HG03460 (cell line): Measurements from ENCODE around the gene EEFSEC.

Experiments used
- ATAC-seq: cut with Tn5 transposase; IDR thresholded peaks from one replicate; pipeline ENCODE4 v1.9.1; 2021; ENCODE audit not compliant: unreplicated experiment

The EEFSEC gene

GRCh38 chr3:128364808-128365360 lies 211.6 kb downstream of the EEFSEC start:
- ATAC-seq = no peak

- ATAC-seq = no peak
Measured at GRCh38 chr3:128366136-128366535, 212.9 kb downstream of the EEFSEC start.

GRCh38 chr3:128366652-128367051 lies 213.4 kb downstream of the EEFSEC start:
- no peak for ATAC-seq

- ATAC-seq = no peak
Measured at GRCh38 chr3:128367221-128367620, 213.9 kb downstream of the EEFSEC start.

- no peak for ATAC-seq
Measured at GRCh38 chr3:128367761-128368160, 214.5 kb downstream of the EEFSEC start.

- no peak for ATAC-seq
Measured at GRCh38 chr3:128368626-128369025, 215.3 kb downstream of the EEFSEC start.

- no peak for ATAC-seq
Measured at GRCh38 chr3:128369121-128369703, 215.9 kb downstream of the EEFSEC start.

GRCh38 chr3:128369881-128370642 lies 216.8 kb downstream of the EEFSEC start:
- ATAC-seq = no peak

- no peak for ATAC-seq
Measured at GRCh38 chr3:128372281-128372680, 219.0 kb downstream of the EEFSEC start.

- no peak for ATAC-seq
Measured at GRCh38 chr3:128372707-128373533, 219.6 kb downstream of the EEFSEC start.

- ATAC-seq = no peak
Measured at GRCh38 chr3:128374746-128375445, 221.6 kb downstream of the EEFSEC start.

GRCh38 chr3:128376516-128376915 lies 223.2 kb downstream of the EEFSEC start:
- ATAC-seq = no peak

- ATAC-seq = no peak
Measured at GRCh38 chr3:128378631-128379347, 225.5 kb downstream of the EEFSEC start.

- ATAC-seq = no peak
Measured at GRCh38 chr3:128379367-128380160, 226.3 kb downstream of the EEFSEC start.

GRCh38 chr3:128380295-128380694 lies 227.0 kb downstream of the EEFSEC start:
- ATAC-seq = no peak

GRCh38 chr3:128380719-128381118 lies 227.4 kb downstream of the EEFSEC start:
- ATAC-seq = no peak

GRCh38 chr3:128381609-128382008 lies 228.3 kb downstream of the EEFSEC start:
- no peak for ATAC-seq

- ATAC-seq = no peak
Measured at GRCh38 chr3:128382221-128382807, 229.0 kb downstream of the EEFSEC start.
